Dedifferentiated amniotic fluid mesenchymal stem cell (primary cell): Measurements from ENCODE around the gene ATP2A3.
"Not testable (repeated sequence)": the region's sequence is repeated elsewhere in the genome, so short reads cannot be mapped to it uniquely, and the experiment has no call there.

Experiments used
- DNase-seq: peaks from one replicate; pipeline ENCODE4 v3.0.0-alpha.2; 2016; ENCODE audit errors: extremely low spot score

The ATP2A3 gene

DNA sequence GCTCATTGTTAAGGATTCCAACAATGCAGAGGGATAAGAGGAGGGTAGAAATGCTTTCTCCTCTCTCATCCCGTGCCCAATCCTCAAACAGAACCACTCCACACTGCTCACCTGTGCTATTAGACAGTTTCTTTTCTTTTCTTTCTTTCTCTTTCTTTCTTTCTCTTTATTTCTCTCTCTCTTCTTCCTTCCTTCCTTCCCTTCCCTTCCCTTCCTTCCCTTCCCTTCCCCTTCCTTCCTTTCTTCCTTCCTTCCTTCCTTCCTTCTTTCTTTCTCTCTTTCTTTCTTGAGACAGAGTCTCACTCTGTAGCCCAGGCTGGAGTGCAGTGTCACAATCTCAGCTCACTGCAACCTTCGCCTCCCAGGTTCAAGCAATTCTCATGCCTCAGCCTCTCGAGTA, 27.5 kb upstream of the ATP2A3 start:
- DNase-seq: not testable (repeated sequence)

DNA sequence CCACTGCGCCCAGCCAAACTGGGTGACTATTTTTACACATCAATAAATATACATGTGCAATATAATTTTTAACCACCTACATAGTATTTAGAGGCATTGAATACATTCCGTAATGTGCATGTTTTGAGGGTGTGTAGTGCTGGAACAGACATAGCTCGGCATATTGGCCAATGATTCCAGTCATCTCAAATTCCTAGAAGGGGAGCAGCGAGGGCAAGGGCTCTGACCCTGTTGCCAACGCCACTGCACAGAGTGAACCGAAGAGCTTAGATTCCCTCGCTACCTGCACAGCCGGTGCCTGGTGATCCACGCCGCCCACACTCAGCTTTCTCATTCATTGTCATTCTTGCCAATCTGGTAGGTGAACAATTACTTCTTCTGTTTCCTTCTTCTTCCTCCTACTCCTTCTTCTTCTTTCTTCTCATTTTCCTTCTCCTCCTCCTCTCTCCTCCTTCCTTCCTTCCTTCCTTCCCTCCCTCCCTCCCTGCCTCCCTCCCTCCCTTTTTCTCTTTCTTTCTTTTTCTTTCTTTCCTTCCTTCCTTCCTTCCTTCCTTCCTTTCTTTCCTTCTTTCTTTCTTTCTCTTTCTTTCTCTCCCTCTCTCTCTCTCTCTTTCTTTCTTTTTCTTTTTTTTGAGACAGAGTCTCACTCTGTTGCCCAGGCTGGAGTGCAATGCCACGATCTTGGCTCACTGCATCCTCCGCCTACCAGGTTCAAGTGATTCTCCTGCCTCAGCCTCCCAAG, 26.3 kb upstream of the ATP2A3 start:
- no peak for DNase-seq

DNA sequence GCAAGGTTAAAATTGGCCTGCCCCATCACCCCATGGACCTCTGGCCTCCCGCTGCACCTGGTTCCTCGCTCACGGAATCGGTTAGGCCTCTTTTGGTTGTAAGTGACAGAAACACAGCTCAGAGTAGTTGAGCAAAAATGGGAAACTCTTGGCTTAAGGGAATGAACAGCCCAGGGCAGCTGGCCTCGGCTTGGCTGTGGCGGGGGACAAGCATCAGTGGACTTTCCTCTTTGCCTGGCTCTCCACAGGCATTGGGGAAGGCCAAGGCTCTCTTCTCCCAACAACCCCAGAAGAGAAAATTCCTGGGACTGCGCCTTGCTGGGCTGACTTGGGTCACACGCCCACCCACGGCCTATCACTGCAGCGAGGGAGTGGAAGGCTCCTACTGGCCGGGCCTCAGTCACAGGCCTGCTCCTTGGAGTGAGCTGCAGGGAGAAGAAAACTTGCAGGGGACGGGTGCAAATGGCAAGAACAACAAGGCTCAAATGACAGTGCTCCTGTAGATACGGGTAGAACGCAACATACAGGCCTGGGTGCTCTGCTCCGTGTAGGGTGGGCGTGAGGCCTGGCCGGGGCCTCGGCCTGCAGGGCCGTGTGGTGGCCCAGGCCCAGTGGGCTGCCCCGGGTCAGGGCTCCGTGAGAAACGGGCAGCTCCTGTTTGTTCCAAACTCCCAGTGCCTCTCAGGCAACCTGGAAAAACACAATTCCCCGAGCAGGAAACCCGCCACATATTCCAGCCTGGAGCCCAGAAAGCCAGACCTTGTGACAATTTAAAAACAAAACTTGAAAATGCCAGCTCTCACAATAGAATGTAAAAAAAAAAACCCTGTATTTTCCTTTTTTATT, 25.0 kb upstream of the ATP2A3 start:
- DNase-seq: no peak

DNA sequence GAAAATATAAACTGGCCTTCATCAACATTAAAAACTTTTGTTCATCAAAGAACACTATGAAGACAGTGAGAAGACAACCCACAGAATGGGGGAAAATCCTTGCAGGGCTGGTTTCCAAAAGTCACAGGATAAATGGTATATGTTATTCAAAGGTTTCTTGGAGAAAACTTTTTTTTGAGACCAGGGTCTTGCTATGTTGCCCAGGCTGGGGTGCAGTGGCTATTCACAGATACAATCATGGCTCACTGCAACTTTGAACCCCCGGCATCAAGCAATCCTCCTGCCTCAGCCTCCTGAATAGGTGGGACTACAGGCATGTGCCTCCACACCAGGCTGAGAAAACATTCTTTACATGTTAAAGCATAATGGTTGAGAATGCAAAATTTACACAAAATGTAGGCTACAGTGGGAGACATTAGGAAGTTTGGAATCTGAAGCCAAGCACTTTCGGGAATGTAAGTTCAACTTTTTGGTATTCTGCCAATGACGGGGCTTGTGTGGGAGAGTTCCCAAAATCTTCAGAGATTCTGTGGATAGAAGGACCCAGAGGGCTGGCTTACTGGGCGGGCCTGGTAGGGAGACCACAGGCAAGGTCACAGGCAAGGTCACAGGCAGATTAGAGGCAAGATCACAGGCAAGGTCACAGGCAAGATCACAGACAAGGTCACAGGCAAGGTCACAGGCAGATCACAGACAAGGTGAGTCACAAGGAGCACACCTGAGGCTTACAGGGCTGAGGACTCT, 24.2 kb upstream of the ATP2A3 start:
- no peak for DNase-seq

DNA sequence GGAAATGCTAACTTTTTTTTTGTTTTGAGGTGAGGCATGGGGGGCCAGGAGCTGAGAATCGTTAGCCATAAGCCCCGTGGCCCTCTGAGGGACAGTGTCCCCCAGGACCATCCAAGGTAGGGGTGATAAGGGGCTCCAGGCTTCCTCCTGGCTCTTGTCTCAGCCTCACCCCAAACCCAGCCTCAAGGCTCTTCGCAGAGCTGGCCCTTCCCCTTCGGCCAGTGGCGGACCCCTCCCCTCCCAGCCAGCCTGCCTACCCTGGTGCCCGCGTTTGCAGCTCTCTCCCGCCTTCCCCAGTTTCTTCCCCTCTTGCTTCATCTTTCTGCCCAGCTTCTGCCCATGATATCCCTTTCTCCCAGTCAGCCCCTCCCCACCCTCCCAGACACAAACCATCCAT, 22.7 kb upstream of the ATP2A3 start:
- no peak for DNase-seq

DNA sequence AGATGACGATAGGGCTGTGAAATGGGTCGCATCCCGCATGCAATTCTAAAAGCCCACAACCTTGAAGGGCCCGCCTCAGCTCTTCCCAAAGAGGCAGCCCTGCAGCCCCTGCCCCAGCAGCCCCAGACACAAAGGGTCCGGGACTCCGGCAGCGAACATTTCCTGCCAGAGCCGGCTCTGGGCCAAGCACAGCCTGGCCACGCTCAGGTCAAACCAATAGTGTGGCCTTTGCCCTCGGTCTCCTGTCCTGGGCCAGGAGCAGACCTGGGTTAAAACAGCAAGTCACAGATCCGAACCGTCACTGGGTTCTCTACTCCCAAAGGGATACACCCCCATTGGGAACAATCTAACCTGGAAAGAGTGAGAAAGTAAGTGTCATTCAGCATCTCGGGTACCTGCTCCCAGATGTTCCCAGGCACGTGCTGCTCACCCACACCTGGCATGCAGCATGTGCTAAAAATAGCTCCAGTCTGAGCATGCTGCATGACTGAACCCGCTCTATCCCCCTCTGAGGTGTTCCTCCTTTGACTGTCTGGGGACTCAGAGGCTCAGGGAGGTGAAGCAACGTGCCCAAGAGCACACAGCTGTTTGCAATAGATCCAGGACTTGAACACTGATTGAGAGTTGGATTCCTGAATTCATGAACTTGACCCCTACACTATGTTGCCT, 22.2 kb upstream of the ATP2A3 start:
- DNase-seq: no peak

DNA sequence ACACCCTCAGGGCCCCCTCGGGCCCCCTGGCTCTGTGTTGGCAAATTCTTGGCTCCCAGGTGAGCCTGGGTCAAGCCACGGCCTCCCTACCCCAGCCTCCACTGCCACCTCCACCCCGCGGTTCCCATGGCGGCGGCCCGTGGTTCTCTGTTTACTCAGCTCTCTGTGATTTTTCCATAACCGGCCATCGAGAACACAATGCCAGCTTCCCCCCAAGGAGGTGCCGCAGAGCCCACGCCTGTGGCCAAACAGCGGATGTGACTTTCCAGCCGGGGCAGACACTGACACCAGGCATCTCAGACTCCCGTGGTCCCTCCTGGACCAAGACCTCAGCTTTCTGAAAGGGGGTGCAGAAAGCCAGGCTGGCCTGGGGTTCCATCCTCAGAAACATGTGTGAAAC, 21.6 kb upstream of the ATP2A3 start:
- DNase-seq: no peak

DNA sequence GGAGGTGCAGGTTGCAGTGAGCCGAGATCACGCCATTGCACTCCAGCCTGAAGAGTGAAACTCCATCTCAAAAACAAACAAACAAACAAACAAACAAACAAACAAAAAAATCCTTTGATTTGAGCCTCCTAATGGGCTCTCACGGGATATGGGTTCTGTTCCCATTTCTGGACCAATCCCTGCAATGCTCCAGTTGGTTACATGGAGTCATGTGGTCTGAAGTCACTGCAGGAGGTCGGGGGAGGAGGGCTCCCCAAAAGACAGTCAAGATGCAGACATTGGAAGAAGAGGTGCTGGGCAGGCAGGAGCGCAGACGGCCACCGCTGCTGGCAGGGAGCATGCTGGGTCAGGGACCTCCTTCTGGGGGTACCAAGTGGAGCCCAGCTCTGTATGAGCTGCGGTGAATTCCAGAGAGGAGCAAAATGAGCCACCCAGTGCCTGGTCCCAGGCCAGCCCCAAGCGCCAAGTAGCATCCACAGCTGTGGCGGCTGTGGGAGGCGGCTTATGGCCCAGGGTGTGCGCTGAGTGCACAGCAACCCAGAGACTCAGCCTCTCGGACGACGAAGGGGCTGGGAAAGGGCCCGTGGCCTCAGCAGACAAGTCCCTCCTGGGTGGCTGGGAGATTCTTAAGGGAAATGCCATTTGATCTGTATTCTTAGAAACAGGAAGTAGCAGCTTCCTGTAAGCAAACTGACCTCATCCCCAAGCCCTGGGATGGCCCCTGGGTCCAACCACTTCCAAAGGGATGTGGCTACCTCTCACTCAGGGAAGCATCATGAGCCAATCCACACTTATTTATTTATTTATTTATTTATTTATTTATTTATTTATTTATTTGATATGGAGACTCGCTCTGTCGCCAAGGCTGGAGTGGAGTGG, 19.6 kb upstream of the ATP2A3 start:
- DNase-seq: no peak

DNA sequence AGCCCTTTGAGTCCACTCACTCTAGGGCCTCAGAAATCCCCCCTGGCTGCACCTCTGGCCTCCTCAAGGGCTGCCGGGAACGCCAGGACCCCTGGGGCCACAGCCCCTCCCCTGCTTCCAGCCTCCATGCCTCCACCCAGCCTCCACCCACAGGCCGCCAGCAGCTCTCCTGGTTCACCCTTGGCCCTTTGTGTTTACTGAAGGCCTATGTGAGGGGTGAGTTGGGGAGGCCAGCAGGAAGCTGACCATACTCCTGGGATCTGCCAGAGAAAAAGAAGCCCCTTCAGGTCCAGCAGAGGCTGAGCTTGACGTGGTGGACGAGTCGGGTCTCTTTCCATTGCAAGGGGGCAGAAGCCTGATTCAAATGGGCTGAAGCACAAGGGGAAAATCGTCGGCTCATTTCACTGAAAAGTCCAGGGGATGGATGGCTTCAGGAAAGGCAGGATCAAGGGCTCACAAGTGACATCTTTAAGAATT, 18.3 kb upstream of the ATP2A3 start:
- DNase-seq: no peak

DNA sequence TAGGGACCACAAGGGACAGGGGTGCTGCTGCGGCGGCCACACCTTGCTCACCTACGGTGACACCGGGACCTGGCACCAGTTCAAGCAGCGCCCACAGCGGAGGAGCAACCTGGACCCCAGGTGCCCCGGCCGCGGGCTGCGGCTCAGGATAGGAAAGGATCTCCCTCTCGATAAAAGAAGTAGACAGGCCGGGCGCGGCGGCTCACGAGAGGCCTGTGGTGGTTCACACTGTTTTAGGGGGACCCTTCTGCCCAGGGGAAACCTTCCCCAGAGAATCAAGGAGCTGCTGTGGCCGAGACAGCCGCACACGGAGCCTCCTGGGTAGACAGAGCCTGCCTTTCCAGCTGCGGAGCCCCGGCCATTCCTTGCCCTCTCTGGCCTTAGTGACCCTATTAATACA, 17.9 kb upstream of the ATP2A3 start:
- no peak for DNase-seq

DNA sequence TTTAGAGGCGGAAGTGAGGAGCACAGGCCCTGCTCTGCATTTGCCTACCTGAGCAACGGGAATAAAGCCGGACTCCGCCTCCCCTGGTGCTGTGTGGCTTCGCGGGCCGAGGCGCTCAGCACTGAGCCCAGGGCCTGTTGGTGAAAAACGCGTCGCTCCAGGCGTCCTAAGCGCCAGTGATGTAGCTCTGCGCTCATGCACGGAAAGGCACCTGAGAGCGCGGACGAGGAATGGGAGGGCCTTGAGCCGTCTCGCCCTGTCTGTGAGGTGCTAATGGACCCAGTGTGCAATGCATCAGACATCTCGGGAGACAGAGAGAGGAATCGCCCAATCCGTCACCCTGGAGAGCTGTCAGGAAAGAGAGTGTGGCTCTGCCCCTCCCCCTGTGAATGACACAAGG, 17.2 kb upstream of the ATP2A3 start:
- no peak for DNase-seq

DNA sequence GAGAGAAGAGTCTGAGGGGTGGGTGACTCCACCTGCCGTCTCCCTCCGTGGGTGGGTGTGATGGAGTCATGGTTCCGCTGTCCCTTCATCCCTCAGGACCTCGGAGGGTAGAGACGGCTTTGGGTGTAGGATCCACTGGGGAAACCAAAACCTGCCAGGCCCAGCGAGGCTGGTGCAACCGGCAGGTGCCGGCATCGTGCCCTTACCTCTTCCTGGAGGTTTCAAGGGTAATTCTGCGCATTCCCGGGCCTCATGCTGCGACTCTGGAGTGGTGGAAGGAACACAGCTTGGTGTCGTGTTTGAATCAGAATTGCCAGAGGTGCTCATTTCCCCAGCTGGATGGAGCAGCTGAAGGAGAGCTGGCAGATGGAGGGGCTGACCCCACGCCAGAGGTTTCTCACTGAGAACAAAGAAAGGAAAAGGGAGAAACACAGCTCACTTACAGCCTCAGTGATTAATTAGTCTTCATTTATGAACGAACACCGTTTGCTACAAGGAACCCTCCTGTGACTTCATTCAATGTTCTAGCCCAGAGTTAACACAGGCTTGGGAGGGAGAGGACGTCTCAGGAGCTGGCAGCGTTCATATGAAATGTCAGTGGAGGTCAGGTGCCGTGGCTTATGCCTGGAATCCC, 16.3 kb upstream of the ATP2A3 start:
- no peak for DNase-seq

DNA sequence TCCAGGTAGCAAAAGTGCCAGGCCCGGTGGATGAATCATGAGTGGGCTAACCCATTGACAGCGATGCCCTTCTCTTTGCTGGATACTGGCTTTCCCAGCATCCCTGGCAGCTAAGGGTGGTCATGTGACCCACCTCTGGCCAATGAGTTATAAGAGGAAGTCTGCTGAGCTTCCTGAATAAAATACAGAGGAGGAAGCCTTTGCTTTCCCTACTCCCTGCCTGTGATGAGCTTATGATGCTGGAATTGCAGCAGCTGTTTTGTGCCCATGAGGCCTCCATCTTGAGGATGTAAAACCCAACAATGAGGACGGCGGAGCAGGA, 15.0 kb upstream of the ATP2A3 start:
- no peak for DNase-seq

DNA sequence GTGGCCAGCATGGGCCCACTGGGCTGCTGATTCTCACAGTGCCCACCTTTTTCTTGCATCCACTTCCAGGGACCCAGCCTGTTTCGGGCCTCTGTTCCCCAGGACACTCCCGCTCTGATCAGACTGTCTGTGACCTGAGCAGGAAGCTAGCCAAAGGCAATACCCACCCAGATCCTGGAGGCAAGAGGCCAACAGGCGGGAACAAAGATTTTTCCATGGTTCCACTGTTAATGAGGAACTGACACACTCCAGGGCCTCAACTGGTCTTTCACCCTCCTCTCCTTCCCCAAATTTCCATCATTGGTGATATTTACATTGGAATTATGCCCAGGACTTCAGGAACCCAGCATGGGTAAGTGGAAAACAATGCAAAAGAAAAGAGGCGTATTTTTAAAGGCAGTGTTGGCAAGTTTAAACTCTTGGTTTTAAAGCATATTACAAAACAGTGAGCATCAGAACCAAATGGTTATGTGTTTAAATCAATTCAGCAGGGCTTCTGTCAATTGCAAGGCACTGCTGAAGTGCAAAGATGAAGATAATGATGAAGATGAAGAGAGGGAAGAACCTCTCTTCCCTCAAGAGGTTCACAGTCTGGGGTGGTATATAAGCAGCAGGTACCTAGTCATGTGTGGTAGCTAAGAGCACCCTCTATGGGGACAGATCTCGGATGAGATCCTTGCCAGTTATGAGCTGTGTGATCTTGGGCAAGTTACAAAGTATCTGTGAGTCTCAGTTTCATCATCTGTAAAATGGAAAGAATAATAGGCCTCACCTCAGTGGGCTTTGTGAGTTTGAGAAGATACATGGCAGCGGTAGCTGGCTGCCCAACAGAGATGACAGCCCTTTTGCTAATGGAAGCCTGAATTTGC, 14.4 kb upstream of the ATP2A3 start:
- DNase-seq: no peak

DNA sequence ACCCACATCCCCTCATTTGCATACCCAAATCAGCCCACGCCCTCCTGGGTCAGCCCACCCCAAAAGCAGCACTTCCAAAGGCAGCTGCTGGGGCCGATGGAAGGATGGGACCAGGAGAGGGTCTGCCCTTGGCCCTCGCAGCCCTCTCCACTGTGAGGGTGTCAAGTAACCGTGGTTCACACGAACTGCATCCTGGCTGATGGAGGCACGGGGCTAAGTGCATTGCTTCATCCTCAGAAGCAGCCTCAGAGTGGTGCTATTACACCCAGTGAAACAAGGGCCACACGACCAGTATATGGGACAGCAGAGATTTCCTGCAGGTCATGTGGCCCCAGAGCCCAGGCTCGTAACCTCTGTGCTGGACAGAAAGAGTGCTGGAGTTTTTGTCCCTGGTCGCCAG, 13.2 kb upstream of the ATP2A3 start:
- no peak for DNase-seq

DNA sequence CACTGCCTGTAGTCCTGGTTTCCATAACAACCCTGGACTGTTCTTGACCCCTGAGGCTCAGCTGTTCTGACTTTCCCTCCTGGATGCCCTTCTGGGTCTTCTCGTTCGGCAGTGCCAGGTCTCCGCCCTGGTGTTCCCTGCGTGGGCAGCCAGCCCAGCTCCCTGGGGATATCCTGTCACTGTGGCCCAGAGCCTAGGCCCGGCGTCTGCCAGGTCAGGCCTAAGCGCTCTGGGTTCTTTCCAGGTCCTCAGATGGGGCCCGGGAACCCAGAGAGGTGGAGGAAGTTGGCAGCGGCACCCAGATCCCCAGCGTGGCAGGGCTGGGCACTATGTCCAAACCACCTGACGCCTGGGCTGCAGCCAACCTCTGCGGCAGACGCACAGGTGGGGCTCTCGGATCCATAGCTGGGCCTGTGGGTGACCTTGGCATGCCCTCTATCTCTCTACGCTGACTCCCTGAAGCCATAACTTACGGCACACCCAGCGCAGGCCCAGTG, 12.5 kb upstream of the ATP2A3 start:
- DNase-seq: no peak

DNA sequence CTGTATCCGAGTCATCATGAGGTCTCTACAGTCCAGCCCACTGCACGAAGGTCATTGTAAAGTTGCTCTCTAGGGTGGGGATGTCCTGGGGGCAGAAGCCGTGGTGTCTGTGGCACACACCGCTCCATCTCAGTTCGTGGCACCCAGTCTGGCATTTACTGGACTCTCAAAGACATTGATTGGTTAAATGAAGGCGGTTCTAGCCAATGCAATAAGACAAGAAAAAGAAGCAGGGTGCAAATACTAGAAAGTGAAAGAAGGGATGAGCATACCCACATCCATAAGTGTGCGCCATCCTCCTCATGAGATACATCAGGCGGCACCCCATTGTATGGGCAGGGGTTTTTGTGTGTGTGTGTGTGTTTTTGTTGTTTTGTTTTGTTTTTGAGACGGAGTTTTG, 10.7 kb upstream of the ATP2A3 start:
- no peak for DNase-seq

DNA sequence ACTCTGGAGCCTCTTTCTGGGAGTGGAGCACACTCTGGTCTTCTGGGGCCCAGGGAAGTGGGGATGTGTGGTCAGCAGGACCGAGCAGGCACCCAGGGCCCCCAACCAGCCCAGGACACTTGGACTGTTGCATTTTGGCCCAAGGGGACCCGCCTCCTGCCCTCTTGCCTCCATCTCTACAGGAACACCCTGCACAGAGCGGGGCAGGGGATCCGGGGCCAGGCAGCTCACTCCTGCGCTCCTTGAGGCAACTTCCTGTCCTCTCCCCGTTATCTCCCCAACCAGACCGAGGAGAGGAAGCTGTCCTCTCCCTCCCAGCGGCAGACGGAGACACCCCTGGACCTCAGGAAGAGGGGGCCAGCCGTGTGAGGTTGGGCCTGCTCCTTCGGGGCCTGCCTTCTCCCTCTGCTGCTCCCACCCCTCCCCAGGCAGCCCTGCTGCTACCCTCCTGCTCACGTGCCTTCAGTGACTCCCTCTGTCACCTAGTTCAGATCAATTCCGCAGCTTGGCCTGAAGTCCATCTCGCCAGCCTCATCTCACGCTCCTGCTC, 10.0 kb upstream of the ATP2A3 start:
- DNase-seq: no peak

DNA sequence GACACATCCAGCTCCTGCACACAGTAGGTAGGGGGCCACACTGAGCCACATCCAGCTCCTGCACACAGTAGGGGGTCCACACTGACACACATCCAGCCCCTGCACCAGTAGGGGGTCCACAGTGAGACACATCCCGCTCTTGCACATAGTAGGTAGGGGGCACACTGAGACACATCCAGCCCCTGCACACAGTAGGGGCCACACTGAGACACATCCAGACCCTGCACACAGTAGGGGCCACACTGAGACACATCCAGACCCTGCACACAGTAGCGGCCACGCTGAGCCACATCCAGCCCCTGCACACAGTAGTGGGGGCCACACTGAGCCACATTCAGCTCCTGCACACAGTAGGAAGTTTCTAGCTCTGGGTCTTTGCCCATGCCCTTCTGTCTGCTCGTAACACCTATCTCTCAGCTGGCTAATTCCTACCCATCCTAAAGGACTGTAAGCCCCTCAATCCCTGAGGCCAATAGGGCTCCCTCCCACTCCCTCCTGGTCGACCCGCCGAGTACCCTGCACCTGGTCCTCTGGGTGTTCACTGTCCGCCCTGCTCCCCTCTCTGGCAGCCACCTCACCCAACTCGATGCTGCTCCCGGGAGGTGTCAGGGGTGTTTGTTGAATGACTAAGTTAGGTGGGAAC, 9.4 kb upstream of the ATP2A3 start:
- DNase-seq: no peak
